WERI-Rb-1 (cell line): ENCODE results near the gene RAD9B.
A peak's percentile ranks its signal among the peaks of the same experiment; 100 is the strongest.
"Not testable (repeated sequence)": the region's sequence is repeated elsewhere in the genome, so short reads cannot be mapped to it uniquely, and the experiment has no call there.

Experiments used
- DNase-seq: peaks from one replicate; pipeline ENCODE4 v3.0.0-alpha.2; 2020
- H3K27ac ChIP-seq: fragments of 250-450 bp; sonication (Bioruptor Pico); 2 replicates; pipeline ENCODE4 v1.5.1; 2020; ENCODE audit warnings: mild to moderate bottlenecking, moderate library complexity
- H3K27me3 ChIP-seq: fragments of 250-450 bp; sonication (Bioruptor Pico); 2 replicates; pipeline ENCODE4 v1.5.1; 2021; ENCODE audit warnings: mild to moderate bottlenecking, low read depth, moderate library complexity; ENCODE audit not compliant: insufficient read depth, severe bottlenecking
- H3K36me3 ChIP-seq: fragments of 250-450 bp; sonication (Bioruptor Pico); 2 replicates; pipeline ENCODE4 v1.5.1; 2020; ENCODE audit warnings: mild to moderate bottlenecking, moderate library complexity
- H3K4me3 ChIP-seq: 2 replicates; pipeline ENCODE4 v1.5.1; 2011; ENCODE audit warnings: low read depth, mild to moderate bottlenecking, control low read depth, low read length
- H3K9me3 ChIP-seq: fragments of 250-450 bp; sonication (Bioruptor Pico); 2 replicates; pipeline ENCODE4 v1.5.1; 2021; ENCODE audit warnings: mild to moderate bottlenecking, moderate library complexity; ENCODE audit not compliant: severe bottlenecking
- TF ChIP-seq, protein P1 (sequence below): IDR thresholded peaks from 2 replicates; pipeline ENCODE4 v1.5.1; 2011; ENCODE audit warnings: low read depth, mild to moderate bottlenecking, control low read depth, inconsistent platforms, low read length

RAD9B gene

DNA sequence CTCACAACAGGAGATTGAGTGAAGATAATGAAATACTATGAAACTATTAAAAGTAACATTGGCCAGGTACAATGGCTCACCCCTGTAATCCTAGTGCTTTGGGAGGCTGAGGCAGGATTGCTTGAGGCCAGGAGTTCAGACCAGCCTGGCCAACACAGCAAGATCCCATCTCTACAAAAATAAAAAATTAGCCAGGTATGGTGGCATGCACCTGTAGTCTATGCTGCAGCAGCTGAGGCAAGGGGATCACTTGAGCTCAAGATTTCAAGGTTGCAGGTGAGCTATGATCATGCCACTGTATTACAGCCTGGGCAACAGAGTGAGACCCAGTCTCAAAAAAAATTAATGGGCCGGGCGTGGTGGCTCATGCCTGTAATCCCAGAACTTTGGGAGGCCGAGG lies 14.9 kb downstream of the RAD9B start:
- H3K27me3 ChIP-seq = no peaks in the 10 kb centered on the region
- H3K36me3 ChIP-seq = no peaks in the 10 kb centered on the region
- TF ChIP-seq, protein P1, sequence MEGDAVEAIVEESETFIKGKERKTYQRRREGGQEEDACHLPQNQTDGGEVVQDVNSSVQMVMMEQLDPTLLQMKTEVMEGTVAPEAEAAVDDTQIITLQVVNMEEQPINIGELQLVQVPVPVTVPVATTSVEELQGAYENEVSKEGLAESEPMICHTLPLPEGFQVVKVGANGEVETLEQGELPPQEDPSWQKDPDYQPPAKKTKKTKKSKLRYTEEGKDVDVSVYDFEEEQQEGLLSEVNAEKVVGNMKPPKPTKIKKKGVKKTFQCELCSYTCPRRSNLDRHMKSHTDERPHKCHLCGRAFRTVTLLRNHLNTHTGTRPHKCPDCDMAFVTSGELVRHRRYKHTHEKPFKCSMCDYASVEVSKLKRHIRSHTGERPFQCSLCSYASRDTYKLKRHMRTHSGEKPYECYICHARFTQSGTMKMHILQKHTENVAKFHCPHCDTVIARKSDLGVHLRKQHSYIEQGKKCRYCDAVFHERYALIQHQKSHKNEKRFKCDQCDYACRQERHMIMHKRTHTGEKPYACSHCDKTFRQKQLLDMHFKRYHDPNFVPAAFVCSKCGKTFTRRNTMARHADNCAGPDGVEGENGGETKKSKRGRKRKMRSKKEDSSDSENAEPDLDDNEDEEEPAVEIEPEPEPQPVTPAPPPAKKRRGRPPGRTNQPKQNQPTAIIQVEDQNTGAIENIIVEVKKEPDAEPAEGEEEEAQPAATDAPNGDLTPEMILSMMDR = no peak
- H3K9me3 ChIP-seq = no peaks in the 10 kb centered on the region
- DNase-seq = no peak
- no peak overlapping the region for H3K4me3 ChIP-seq
- no peak overlapping the region for H3K27ac ChIP-seq

DNA sequence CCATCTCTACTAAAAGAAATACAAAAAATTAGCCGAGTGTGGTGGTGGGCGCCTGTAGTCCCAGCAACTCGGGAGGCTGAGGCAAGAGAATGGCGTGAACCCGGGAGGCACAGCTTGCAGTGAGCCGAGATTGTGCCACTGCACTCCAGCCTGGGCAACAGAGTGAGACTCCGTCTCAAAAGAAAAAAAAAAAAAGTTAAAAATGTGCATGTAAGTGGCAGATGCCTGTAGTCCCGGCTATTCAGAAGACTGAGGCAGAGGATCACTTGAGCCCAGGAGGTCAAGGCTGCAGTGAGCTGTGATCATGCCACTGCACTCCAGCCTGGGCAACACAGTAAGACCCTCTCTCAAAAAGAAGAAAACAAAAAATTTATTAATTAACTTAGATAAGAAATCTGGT lies 15.9 kb downstream of the RAD9B start:
- DNase-seq, H3K27me3 ChIP-seq, H3K4me3 ChIP-seq, H3K36me3 ChIP-seq, H3K27ac ChIP-seq, H3K9me3 ChIP-seq: not testable (repeated sequence)

DNA sequence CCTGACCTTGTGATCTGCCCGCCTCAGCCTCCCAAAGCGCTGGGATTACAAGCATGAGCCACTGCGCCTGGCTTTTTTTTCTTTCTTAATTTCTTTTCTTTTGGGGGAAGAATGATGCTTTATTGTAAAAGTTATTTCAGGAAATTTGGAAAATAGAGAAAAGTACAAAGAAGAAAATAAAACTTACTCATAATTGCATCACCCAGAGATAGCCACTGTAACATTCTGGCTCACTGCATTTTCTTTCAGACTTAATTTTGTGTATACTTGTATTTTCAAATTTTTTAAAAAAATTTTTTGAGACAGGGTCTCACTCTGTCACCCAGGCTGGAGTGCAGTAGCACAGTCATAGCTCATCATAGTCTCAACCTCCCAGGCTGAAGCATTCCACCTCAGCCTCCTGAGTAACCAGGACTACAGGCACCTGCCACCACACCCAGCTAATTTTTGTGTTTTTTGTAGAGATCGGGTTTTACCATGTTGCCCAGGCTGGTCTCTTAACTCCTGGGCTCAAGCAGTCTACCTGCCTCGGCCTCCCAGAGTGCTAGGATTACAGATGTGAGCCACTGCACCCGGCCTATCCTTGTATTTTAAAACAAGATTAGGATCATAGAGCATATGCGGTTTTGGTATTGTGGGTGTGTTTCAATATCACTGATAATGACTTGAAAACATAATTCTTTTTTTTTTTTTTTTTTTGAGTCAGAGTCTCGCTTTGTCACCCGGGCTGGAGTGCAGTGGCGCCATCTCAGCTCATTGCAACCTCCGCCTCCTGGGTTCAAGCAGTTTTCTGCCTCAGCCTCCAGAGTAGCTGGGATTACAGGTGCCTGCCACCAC lies 19.0 kb downstream of the RAD9B start:
- DNase-seq, H3K36me3 ChIP-seq, H3K27ac ChIP-seq, H3K27me3 ChIP-seq, H3K4me3 ChIP-seq, H3K9me3 ChIP-seq: not testable (repeated sequence)

DNA sequence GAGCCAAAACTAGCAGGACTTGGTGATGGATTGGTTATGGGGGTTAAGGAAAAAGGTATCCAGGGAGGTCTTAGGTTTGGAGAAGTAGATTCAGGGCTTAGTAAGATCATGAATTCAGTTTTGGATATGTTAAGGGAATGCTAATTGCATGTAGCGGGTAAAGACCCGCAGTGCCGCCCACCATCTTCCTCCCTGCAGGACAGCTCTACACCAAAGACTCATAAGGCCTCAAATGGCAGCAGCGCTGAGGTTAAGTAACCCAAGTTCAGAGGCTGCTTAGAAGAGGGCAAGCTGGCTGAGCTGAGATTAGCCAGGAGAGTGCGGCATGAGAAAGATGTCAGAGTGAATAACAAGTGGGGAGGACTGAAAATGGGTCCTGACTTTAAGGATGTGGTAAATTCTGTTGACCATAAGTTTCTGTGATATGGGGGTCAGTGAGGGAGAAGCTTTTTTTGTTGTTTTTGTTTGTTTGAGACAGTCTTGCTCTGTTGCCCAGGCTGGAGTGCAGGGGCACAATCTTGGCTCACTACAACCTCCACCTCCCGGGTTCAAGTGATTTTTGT lies 26.2 kb downstream of the RAD9B start:
- Histone ChIP-seq H3K27me3 (no peaks in the 10 kb centered on the region), H3K27ac (no peak overlapping the region), H3K9me3 (no peaks in the 10 kb centered on the region), H3K36me3 (no peaks in the 10 kb centered on the region; the same call in 1 of the 2 replicates), H3K4me3 (no peak overlapping the region)
- TF ChIP-seq, protein P1 = no peak
- peak; percentile 42 for DNase-seq

DNA sequence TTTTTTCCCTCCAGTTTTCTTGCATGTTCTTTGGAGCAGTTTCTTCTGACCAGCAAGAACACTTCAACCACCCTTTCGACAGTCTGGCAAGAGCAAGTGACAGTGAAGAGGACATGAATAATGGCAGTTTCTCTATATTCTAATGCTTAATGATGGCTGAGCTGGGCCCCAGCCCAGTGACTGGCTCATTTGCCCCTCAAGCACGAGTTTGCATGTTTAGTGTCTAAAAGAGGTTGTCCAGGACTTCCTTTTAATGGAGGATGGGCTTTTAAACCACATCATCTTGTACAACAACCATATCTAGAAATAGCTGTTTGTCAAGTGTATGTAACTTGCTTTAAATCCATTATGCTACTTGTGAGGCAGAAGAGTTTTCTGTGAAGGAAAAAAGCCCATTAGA lies 28.4 kb downstream of the RAD9B start:
- DNase-seq = no peak
- TF ChIP-seq, protein P1 = no peak
- Histone ChIP-seq H3K36me3 (no peaks in the 10 kb centered on the region; the same call in 1 of the 2 replicates), H3K4me3 (no peak overlapping the region), H3K27ac (no peak overlapping the region), H3K27me3 (no peaks in the 10 kb centered on the region), H3K9me3 (no peaks in the 10 kb centered on the region)

DNA sequence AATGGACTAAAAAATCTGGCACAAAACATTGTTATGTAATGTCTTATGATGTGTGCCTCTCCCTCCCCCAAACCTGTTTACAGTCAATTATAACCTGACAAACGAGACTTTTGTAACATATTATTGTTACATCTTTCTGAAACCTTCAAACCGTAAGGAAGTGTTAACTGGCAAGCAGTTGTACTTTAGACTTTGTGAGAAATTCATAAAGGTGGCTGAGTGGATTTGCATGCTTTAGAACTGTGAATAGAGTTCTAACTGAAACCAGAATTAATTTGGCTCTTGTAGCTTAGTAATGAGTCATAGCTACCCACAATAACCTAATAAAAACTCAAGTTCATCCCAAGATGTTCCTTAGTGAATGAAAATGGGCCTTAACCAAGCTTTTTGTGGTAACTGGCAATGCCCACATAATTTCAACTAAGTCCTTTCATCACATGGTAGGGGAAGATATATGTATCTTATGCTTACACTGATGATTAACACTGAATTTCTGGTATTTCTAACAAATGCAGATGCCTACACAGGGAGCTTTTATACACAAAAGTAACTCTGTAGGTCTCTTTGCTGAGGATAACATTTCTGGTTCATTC lies 29.7 kb downstream of the RAD9B start:
- Histone ChIP-seq H3K4me3 (no peak overlapping the region), H3K36me3 (peaks cover 12% of the 10 kb centered on the region), H3K27me3 (no peaks in the 10 kb centered on the region), H3K27ac (no peak overlapping the region), H3K9me3 (no peaks in the 10 kb centered on the region)
- no peak for DNase-seq
- TF ChIP-seq, protein P1 = no peak
